ENCODE data around the gene COX8A.
"Not testable (repeated sequence)": the region's sequence is repeated elsewhere in the genome, so short reads cannot be mapped to it uniquely, and the experiment has no call there.

Gene COX8A, protein sequence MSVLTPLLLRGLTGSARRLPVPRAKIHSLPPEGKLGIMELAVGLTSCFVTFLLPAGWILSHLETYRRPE

DNA sequence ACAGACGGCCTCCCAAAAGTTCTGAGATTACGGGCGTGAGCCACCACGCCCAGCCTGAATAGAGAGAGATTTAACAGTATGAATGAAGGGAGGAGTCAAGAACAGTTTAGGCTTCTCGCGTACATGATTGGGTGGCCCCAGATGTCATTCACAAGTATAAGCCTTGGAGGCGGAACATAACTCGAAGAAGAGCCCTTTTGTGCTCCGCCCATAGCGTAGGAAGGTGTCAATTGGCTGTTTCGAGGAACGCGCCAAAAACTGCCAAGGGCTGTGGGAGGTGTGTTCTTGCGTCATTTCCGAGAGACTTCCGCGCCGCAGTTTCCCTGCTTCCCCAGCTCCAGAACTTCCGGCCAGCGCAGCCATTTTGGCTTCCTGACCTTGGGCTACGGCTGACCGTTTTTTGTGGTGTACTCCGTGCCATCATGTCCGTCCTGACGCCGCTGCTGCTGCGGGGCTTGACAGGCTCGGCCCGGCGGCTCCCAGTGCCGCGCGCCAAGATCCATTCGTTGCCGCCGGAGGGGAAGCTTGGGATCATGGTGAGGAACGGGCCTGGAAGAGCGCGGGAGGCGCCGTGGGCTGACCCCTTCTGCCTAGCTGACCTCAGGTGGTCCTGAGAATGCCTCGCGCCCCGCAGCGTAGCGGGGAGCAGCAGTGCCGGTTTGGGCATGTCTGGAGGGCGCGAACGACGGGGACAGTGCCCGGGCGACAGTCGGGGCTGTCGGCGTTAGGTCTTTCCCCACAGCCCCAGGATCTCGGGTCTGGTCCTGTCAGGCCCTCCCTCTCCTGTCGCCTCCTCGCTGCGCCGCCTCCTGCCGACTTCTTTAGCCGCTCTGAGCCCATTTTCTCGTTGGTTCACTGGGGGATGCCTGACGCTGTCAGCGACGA, at the start of gene COX8A:
Gene COX8A (plus strand): TSS at position 362 of the 885 bp plus-strand sequence. CDS start 61 bp downstream, at position 423.
- peak; percentile 98 for DNase-seq (ENCODE audit: low spot score)

DNA sequence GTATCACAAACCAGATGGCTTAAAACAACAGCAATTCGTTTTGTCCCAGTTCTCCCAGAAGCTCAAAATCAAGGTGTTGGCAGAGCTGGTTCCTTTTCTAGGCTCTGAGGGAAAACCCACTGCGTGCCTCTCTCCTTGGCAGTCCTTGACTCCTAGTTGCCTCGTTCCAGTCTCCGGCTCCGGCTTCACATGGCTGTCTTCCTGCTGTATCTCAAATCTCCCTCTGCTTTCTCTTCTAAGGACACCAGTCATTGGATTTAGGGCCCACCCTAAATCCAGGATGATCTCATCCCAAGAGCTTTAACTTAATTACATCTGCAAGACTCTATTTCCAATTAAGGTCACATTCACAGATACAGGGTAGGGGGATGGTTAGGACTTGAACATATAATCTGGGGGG, 44.8 kb upstream of the COX8A start:
- DNase-seq (ENCODE audit: low spot score), result no peak

DNA sequence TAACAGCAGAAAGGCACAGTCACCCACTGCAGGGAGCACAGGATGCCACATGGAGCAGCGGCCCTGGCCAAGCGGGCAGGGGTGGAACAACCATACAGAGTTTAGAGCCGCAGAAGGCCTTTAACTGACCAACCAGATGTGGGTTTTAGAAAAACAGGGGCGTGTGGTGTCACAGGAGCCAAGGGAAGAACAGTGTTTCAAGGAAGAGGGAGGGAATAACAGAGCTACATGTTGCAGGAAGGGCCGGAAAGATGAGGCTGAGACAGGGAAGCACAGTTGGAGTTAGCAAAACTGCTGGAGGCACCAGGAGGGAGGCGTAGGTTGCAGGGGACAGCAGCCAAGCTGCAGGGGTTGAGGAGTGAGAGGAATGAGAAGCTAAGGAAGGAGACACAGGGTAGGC, 43.4 kb upstream of the COX8A start:
- DNase-seq (ENCODE audit: low spot score), result no peak

DNA sequence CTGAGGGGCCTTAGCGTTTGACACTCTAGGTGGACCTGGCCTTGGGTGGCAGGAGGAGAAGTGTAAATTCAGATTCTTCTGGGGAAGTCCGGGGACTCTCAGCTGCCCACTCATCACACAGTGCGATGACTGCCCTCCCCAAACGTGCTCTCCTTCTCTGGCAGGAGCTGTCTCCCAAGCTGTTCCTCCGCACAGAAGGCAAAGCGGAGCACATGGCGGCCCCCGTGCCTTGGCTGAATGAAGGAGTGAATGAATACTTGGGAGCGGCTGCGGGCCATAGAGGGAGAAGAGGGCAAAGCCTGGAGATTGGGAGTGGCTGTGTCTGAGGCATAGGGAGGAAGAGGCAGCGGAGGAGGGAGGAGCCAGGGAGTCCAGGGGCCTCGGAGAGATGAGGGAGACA, 42.5 kb upstream of the COX8A start:
- DNase-seq (ENCODE audit: low spot score), result no peak

DNA sequence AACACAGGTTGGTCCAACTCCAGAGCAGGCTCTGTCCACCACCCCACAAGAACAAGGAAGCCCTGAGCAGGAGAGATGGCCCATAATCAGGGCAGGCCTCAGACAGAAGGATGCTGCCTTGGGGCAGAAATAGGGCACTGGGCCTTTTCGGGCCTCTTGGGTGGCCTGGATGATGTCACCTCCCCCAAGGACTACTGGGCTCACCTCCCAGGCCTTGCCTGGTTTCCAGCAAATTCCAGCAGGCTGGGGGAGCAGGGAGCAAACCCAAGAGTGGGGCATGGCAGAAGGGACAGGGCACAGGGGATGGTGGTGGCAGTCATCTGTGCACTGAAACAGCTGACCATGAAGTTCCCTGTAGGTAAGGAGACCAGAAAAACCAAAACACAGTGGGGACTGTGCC, 41.0 kb upstream of the COX8A start:
- peak; percentile 61 for DNase-seq (ENCODE audit: low spot score)

DNA sequence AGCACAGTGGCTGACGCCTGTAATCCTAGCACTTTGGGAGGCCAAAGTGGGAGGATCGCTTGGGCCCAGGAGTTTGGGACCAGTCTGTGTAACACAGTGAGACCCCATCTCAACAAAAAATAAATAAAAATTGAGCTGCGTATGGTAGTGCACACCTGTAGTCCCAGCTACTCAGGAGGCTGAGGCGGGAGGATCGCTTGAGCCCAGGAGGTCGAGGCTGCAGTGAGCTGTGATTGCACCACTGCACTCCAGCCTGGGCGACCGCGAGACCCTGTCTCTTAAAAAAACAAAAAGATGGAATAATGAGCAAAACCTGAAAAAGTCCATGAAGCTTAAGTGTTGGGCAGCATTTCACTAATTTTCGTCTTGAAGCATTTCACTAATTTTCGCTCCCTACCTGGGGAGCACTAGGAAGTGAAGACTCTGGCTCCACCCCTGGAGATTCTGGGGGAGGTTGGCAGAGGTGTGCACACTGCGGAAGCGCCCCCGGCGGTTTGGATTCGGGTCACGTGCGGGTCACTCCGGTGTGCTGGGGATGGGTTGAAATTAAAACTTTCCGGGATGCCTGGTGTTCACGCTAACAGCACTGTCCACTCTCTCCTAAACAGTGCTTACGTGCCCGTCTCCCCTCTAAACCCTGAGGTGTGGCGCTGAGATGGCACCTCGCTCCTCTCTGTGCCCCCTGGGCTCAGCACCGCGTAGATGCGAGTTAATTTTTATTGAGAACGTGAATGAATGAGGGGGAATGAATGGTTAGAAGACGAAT, 36.5 kb upstream of the COX8A start:
- DNase-seq (ENCODE audit: low spot score), result no peak

DNA sequence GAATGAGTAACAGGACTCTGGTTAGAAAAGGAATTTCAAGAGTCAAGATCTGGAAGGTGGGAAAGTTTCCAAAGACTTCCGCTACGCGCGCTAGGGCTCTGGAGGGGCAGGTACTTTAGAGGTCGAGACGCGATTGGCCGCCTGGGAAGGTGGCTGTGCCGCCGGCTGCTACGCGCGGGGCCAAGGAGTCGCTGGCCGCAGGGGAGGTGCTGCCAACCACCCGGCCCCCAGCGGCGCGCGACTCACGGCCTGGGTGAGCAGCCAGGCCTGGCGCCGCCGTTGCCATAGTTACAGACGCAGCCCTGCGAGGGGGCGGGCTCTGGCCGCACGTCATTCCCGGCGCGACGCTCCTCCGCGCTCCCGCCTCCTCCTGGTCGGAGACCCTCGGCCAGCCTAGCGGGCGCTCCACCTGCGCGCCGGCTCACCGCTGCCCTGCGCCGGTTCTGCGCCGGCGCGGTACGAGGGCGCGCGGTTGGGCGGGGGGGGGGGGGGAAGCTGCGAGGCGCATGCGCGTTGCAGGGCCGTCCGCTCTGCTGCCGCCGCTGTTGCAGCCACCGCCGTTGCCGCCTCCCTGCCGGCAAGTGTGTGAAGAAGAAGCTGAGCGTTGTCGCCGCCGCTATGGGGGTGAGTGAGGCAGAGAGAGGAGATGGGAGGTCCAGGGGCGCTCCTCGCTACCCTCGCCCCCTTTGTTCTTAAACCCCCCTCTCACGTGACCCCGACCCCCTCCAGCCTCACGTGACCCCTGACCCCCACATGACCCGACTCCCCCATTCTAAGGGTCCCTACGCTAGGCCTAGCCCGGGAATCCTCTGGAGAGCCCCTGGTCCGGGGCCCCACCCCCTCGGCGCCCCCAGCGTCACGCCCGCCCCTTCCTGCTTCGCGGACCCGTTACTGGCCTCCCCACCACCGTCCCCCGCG, 35.7 kb upstream of the COX8A start, which contains the start of gene NAA40:
Gene NAA40 (plus strand): TSS at position 524 of the 918 bp plus-strand sequence. CDS start 95 bp downstream, at position 619.
- peak; percentile 100 for DNase-seq (ENCODE audit: low spot score)

DNA sequence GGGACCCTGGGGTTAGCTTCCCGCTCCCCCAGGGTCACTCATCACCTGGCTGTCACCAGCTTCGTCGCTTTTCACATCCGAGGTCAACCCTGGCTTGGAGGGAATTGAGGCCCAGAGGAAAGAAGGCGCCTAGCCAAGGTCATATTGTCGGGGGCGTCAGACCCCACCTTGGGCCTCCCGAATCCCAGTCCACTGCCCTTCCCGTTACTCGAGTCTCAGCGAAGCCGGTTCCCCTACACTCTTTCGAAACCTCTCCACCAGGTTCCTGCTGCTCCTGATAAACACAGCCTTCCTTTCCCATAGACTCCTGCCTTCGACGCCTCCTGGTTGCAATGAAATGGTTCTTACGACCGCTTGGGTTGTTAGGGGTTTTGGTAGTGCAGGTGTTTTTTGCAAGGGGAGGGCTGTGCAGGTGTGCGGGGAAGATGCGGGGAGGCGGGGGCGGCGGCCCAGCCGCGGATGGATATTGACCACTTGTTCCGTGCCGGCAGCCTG, 35.0 kb upstream of the COX8A start:
- no peak for DNase-seq (ENCODE audit: low spot score)

DNA sequence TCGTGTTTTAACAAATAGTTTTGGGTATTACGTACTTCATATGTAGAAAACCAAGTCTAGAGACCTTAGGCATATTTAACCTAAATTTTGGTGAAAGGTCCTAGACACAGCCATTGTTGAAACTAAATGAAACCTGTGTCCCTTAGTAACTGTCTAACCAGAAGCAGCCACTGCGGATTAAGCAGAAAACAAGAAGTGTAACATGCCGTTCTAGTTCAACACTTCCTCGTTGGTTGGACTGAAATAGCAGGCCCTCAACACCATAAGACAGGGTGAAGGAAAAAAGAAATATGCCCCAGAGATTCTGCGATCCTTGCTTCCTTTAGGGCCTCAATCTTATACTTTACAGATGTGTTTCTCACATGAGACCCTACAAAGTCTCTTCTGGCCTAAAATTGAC, 33.6 kb upstream of the COX8A start:
- no peak for DNase-seq (ENCODE audit: low spot score)

DNA sequence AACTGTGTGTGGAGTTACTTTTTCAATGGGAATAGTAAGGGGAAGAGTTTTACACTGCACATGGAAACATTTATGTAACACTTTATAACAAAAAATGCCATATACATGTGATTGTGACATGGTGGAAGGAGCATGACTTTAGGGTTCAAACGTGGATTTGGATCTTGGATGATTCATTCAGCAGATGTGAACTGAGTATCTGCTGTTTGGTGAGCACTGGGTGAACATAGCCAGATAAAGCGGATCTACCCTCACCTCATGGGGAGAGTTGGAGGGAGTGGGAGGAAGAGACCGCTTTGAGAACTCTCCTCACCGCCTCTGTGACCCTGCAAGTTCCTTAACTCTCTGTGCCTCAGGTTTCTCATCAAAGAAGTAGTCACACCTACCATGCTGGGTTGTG, 32.5 kb upstream of the COX8A start:
- no peak for DNase-seq (ENCODE audit: low spot score)

DNA sequence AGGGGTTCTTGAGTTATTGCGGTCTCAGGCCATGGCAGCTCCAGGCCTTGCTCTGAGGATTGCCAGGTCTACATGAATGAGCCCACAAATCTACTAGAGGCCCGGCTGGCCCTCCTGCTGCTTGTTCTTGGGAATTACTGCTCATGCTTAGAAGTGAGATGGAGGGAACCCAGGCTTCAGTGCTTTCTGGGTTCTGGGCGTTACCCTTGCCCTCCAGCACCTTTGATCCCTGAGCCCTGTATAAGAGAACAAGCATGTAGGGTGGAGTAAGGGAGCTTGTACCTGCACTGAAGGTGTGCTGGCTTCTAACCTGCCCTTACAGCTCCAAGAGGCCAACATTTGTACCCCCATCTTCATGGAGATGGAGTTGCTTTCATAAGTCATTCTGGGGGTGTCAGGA, 31.6 kb upstream of the COX8A start:
- DNase-seq (ENCODE audit: low spot score), result no peak

DNA sequence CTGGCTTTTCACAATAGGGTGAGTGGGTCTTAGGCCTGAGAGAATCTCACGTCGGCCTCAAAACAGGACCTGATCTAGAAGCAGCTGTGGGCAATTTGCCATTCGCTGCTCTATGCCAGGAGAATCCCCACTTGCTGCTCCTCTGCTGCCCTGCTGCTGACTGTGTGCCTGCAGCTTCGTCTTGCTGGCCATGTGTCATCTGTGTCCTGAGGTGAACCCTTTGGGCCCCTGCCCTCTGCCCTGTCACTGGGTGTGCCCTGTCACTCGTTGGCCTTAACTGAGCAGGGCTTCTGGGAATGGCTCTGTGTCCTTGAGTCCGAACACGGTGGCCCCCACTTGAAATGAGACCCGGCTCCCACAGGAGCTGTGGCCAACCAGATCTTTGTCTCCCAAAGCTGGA, 29.4 kb upstream of the COX8A start:
- DNase-seq (ENCODE audit: low spot score), result peak; percentile 63

DNA sequence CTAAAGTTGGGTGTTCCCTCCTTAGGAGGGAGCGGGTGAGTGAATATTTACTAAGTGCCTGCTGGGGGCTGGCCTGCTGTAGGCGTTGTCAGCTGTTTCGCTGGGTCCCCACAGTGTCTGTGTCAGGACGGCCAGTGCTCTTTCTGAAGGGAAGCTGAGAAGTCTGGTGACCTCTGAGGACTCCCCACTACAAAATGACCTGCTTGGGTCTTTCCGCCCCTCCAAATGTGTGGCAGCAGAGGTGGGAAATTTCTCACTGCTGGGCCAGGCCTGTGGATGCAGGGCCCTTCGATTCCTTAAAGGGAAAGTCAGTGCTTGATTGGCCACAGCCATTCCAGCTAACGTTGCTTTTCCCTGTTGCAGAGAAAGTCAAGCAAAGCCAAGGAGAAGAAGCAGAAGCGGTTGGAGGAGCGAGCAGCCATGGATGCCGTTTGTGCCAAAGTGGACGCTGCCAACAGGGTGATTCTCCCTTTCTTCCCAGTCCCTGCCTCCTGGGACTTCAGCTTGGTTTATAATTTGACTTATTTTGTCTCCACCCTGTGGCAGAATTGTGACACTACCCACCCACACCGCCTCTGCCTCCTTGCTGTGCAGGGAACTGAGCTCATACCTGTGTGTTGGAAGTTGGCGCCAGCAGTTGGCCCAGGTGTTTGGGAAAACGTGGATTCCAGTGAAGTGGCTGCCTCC, 28.8 kb upstream of the COX8A start:
- DNase-seq (ENCODE audit: low spot score), result peak; percentile 82

DNA sequence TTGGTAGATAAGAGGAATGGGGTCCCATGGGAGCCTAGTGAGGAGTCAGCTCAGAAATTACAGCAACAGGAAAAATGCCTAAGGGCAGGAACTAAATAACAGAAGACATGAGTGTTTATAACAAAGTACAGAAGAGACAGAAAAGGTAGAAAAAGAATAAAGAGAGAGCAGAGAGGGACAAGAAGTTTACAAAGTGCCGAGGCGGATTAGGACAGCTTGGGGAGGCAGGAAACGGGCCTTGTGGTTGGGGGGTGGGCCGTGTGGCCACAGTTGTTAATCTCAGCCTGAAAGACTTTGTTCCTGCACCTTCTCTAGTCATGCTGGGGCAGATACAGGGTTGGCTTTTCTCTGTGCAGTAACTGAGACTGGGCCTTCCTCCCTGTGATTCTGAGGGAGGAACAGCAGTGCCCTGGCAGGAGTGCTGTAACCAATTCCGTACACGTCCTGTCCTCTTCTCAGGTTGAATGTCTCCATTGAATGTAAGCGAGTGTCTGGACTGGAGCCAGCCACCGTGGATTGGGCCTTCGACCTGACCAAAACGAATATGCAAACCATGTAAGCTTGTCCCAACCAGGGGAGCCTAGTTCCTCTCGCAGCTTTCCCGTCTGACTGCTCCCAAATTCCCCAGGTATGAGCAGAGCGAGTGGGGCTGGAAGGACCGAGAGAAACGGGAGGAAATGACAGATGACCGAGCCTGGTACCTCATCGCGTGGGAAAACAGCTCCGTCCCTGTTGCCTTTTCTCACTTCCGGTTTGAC, 22.5 kb upstream of the COX8A start:
- no peak for DNase-seq (ENCODE audit: low spot score)

DNA sequence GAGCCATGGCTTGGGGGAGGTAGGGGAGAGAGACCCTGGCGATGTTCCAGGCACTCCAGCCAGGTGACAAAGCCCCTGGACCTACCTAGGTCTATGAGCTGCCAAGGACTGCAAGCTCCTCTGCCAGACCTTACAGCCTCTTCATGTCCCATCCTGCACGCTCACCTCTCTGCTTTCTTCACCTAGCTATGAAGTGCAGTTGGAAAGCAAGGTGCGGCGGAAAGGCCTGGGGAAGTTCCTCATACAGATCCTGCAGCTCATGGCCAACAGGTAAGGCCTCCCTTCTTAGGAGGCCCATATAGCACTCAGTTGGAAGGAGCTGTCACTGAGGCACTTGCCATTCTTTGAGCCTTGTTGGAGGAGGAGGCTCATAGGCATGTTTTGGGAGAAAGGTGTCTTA, 21.9 kb upstream of the COX8A start:
- no peak for DNase-seq (ENCODE audit: low spot score)

DNA sequence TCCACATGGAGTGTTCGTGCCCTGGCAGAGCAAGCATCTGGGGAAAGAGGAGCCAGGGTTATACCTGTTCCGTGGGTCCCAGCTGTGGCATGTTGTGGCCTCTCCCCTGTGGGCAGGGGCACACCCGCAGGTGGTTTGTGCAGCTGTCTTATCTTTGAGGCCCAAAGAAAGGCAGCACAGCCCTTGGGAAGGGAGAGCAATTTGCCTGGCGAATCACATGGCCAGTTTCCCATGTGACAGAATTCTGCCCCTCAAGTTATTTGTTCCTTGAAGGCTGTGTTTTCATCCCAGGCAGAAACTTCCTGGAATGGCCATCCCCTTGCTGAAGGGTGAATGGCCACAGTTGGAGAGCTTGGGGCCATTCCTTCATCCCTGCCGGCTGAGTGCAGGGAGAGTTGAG, 16.4 kb upstream of the COX8A start:
- no peak for DNase-seq (ENCODE audit: low spot score)

DNA sequence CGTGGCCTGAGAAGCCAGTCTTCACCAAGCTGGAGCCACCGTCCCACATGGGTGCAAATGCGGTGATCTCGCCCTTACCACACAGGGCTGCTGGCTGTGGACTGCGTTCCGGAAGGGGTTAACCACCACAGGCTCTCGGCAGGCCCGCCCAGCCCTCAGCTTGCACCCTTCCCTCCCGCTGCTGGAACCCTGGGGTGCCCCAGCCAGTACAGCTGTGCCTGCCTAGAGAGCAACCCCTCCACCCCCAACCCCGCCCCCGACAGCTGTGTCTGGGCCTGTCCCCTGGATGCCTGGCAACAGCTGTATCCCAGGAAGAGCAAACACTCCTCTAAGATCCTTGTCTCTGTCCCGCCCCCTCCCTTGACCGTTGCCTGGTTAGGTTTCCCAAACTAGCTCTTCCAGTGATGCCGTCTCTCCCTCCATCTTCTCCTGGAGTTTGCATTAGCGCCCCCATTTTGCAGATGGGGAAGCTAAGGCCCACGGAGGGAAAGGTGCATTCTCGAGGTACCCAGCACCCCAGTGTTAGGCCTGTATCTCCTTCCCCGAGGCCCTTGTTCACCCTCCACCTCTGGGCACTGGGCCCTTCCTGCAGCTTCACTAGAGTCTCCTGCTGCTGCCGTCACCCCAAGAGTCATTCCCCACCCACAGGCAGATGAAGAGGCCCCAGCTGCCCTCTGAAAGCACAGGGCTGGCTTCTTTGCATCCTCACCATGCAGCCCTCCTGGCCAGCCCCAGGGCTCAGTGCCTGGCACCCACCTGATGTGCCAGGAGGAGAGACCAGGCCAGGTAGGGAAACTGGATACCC, 12.6 kb upstream of the COX8A start:
- DNase-seq (ENCODE audit: low spot score), result peak; percentile 74

DNA sequence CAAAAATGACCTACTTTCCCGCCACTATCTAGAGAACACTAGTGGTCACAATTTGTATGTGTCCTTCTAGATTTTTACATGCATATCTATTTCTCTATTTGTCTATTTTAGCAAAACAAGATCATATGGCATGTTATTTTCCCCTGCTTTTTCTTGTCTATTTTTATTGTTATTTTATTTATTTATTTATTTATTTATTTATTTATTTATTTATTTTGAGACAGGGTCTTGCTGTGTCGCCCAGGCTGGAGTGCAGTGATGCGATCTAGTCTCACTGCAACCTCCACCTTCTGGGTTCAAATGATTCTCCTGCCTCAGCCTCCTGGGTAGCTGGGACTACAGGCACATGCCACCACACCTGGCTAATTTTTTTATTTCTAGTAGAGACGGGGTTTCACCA, 10.5 kb upstream of the COX8A start:
- not testable (repeated sequence) for DNase-seq (ENCODE audit: low spot score)

DNA sequence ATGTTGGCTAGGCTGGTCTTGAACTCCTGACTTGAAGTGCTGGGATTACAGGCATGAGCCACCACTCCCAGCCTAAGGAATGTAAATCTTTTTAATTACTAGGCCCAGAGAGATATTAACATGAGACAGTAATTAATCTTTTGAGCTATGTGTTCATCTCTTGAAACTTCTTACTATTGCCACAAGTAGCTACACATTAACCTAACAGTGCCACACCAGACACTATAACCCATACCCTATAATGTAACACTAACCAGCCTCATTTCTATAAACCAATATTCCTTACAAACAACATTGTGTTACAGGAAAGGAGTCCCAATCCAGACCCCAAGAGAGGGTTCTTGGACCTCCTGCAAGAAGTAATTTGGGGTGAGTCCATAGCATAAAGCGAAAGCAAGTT, 8.0 kb upstream of the COX8A start:
- no peak for DNase-seq (ENCODE audit: low spot score)

DNA sequence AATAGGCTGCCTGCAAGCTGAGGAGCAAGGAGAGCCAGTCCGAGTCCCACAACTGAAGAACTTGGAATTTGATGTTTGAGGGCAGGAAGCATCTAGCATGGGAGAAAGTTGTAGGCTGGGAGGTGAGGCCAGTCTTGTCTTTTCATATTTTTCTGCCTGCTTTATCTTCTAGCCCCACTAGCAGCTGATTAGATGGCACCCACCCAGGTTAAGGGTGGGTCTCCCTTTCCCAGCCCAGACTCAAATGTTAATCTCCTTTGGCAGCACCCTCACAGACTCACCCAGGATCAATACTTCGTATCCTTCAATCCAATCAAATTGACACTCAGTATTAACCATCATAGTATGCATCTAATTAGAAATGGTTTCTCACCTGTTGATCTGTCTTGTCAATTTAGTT, 5.0 kb upstream of the COX8A start:
- no peak for DNase-seq (ENCODE audit: low spot score)

Data from AG20443 (cell line).